H9 (cell line): ENCODE measurements around the gene SAG. TPM values are rescaled to one million over a fixed set of nuclear protein-coding genes. Genes with fewer than 3 reads are reported as not detected.

Experiments used
- DNase-seq: peaks from one replicate; pipeline ENCODE4 v3.0.0-alpha.2; 2017
- H2AFZ ChIP-seq: one replicate; pipeline ENCODE4 v1.6.1; 2013; ENCODE audit warnings: mild to moderate bottlenecking, low read length, control low read depth, moderate library complexity
- H2AK5ac ChIP-seq: 2 replicates; pipeline ENCODE4 v1.6.1; 2013; ENCODE audit warnings: low read length, control low read depth, mixed read lengths; ENCODE audit not compliant: insufficient read length
- H2BK120ac ChIP-seq: one replicate; pipeline ENCODE4 v1.6.1; 2013; ENCODE audit warnings: low read depth, mild to moderate bottlenecking, low read length, control low read depth, inconsistent platforms; ENCODE audit not compliant: poor library complexity, severe bottlenecking
- H2BK12ac ChIP-seq: 2 replicates; pipeline ENCODE4 v1.6.1; 2013; ENCODE audit warnings: low read length, control low read depth, mixed read lengths, low read depth; ENCODE audit not compliant: insufficient read length
- H2BK15ac ChIP-seq: 2 replicates; pipeline ENCODE4 v1.6.1; 2013; ENCODE audit warnings: low read depth, low read length, control low read depth
- H2BK20ac ChIP-seq: one replicate; pipeline ENCODE4 v1.6.1; 2013; ENCODE audit warnings: low read depth, mild to moderate bottlenecking, low read length, control low read depth, inconsistent platforms; ENCODE audit not compliant: poor library complexity, severe bottlenecking
- H2BK5ac ChIP-seq: 2 replicates; pipeline ENCODE4 v1.6.1; 2013; ENCODE audit warnings: low read length, control low read depth, mixed read lengths; ENCODE audit not compliant: insufficient read length
- H3K14ac ChIP-seq: 2 replicates; pipeline ENCODE4 v1.6.1; 2013; ENCODE audit warnings: low read length, control low read depth; ENCODE audit not compliant: insufficient read depth
- H3K18ac ChIP-seq: 2 replicates; pipeline ENCODE4 v1.6.1; 2013; ENCODE audit warnings: low read depth, mild to moderate bottlenecking, mixed read lengths, low read length, control low read depth; ENCODE audit not compliant: insufficient read length
- H3K23ac ChIP-seq: 2 replicates; pipeline ENCODE4 v1.6.1; 2013; ENCODE audit warnings: low read length, control low read depth, mixed read lengths, low read depth; ENCODE audit not compliant: insufficient read length
- H3K23me2 ChIP-seq: 2 replicates; pipeline ENCODE4 v1.6.1; 2013; ENCODE audit warnings: low read depth, mild to moderate bottlenecking, mixed read lengths, low read length, control low read depth; ENCODE audit not compliant: insufficient read length, poor library complexity, severe bottlenecking
- H3K27ac ChIP-seq: 2 replicates; pipeline ENCODE4 v1.5.1; 2013; ENCODE audit warnings: low read length, control low read depth, mixed read lengths, low read depth; ENCODE audit not compliant: insufficient read length
- H3K27me3 ChIP-seq: 2 replicates; pipeline ENCODE4 v1.6.1; 2013; ENCODE audit warnings: low read length, control low read depth, inconsistent platforms; ENCODE audit not compliant: insufficient read depth
- H3K4ac ChIP-seq: 2 replicates; pipeline ENCODE4 v1.6.1; 2013; ENCODE audit warnings: low read depth, mild to moderate bottlenecking, control low read depth, inconsistent platforms, low read length, moderate library complexity
- H3K4me1 ChIP-seq: 2 replicates; pipeline ENCODE4 v1.6.1; 2013; ENCODE audit warnings: low read length, control low read depth, inconsistent platforms; ENCODE audit not compliant: insufficient read depth
- H3K4me2 ChIP-seq: 2 replicates; pipeline ENCODE4 v1.6.1; 2013; ENCODE audit warnings: low read length, control low read depth, mixed read lengths; ENCODE audit not compliant: insufficient read length, insufficient read depth
- H3K56ac ChIP-seq: 2 replicates; pipeline ENCODE4 v1.6.1; 2013; ENCODE audit warnings: low read depth, mild to moderate bottlenecking, mixed read lengths, low read length, control low read depth; ENCODE audit not compliant: insufficient read length
- H3K79me1 ChIP-seq: 2 replicates; pipeline ENCODE4 v1.6.1; 2013; ENCODE audit warnings: low read depth, mild to moderate bottlenecking, moderate library complexity, low read length, control low read depth, inconsistent platforms; ENCODE audit not compliant: insufficient read depth, poor library complexity, severe bottlenecking
- H3K79me2 ChIP-seq: 2 replicates; pipeline ENCODE4 v1.6.1; 2013; ENCODE audit warnings: low read length, control low read depth, inconsistent platforms; ENCODE audit not compliant: insufficient read depth
- H3K9ac ChIP-seq: 2 replicates; pipeline ENCODE4 v1.6.1; 2013; ENCODE audit warnings: low read length, control low read depth, mixed read lengths; ENCODE audit not compliant: insufficient read length; ENCODE audit errors: extremely low read depth
- H3K9me3 ChIP-seq: one replicate; pipeline ENCODE4 v1.6.1; 2013; ENCODE audit warnings: low read depth, low read length, inconsistent platforms; ENCODE audit not compliant: control insufficient read depth
- H3T11ph ChIP-seq: one replicate; pipeline ENCODE4 v1.6.1; 2013; ENCODE audit warnings: mild to moderate bottlenecking, low read length, control low read depth, inconsistent platforms
- H4K20me1 ChIP-seq: one replicate; pipeline ENCODE4 v1.6.1; 2013; ENCODE audit not compliant: control insufficient read depth, insufficient read length, insufficient read depth
- H4K5ac ChIP-seq: 2 replicates; pipeline ENCODE4 v1.6.1; 2013; ENCODE audit warnings: low read depth, mild to moderate bottlenecking, mixed read lengths, low read length, control low read depth; ENCODE audit not compliant: insufficient read length
- H4K8ac ChIP-seq: replicated peaks from 2 replicates; pipeline ENCODE4 v1.6.1; 2013; ENCODE audit warnings: low read length, control low read depth, mixed read lengths, low read depth; ENCODE audit not compliant: insufficient read length
- H4K91ac ChIP-seq: 2 replicates; pipeline ENCODE4 v1.6.1; 2013; ENCODE audit warnings: low read depth, mild to moderate bottlenecking, moderate library complexity, mixed read lengths, low read length, control low read depth; ENCODE audit not compliant: insufficient read length
- H3K27ac Mint-ChIP-seq, 3 experiments: 2 replicates in 2 of 3; 3 replicates in 1 of 3; pipeline ENCODE4 v1.8.0; 2020 to 2021; ENCODE audit warnings: mixed read lengths in 3 of 3, mild to moderate bottlenecking in 1 of 3, moderate library complexity in 1 of 3
- H3K27me3 Mint-ChIP-seq: 2 replicates; pipeline ENCODE4 v1.8.0; 2021; ENCODE audit warnings: low read depth, mild to moderate bottlenecking, moderate library complexity, mixed read lengths
- H3K36me3 Mint-ChIP-seq, 3 experiments: 2 replicates in 2 of 3; 3 replicates in 1 of 3; pipeline ENCODE4 v1.8.0; 2020 to 2021; ENCODE audit warnings: low read depth in 3 of 3, mixed read lengths in 3 of 3; ENCODE audit not compliant: insufficient read depth in 1 of 3
- H3K4me1 Mint-ChIP-seq, 2 experiments: 2 replicates each; pipeline ENCODE4 v1.8.0; 2020; ENCODE audit warnings: mixed read lengths in 2 of 2
- H3K4me3 Mint-ChIP-seq, 2 experiments: 2 replicates in 1 of 2; 3 replicates in 1 of 2; pipeline ENCODE4 v1.8.0; 2020 to 2021; ENCODE audit warnings: mild to moderate bottlenecking in 2 of 2, mixed read lengths in 2 of 2, moderate library complexity in 1 of 2
- H3K9me3 Mint-ChIP-seq, 2 experiments: 2 replicates in 1 of 2; 3 replicates in 1 of 2; pipeline ENCODE4 v1.8.0; 2020; ENCODE audit warnings: mild to moderate bottlenecking in 2 of 2, mixed read lengths in 2 of 2, moderate library complexity in 1 of 2
- CTCF ChIP-seq: fragments of 200-600 bp; sonication (generic); conservative IDR thresholded peaks from 3 replicates; pipeline ENCODE4 v1.8.0; 2021; ENCODE audit warnings: antibody characterized with exemption, mild to moderate bottlenecking
- WGBS: extraction: QIAGEN DNeasy Blood & Tissue Kit; methylation state at CpG from one replicate; pipeline ENCODE4 v1.1.7; 2013; ENCODE audit warnings: missing lambda C conversion rate, low lambda C conversion rate, mixed read lengths; ENCODE audit not compliant: insufficient read length; ENCODE audit errors: extremely low coverage; 5-methylcytosine and 5-hydroxymethylcytosine counted together
- total RNA-seq: library from RNA; stranded (reverse); gene quantifications from 2 replicates; pipeline ENCODE4 v1.2.1, GENCODE V29; 2021

SAG gene
- total RNA-seq, 1 experiment from 2014 or later: not detected

GRCh38 chr2:233258211-233258610 lies 49.4 kb upstream of the SAG start:
- peaks cover 0 to 2% of the 10 kb centered on the region in 2 experiments; a peak in 1 of 4 replicates for H3K4me1 Mint-ChIP-seq
- Histone ChIP-seq H4K5ac (no peak overlapping the region), H2BK120ac (no peak overlapping the region), H3T11ph (no peak overlapping the region), H3K23ac (no peak overlapping the region), H2BK5ac (no peak overlapping the region), H4K8ac (no peak overlapping the region), H3K23me2 (no peaks in the 10 kb centered on the region), H2AFZ (no peak overlapping the region), H2BK15ac (no peak overlapping the region), H3K27ac (no peak overlapping the region), H3K9me3 (no peaks in the 10 kb centered on the region), H3K18ac (no peak overlapping the region), H4K20me1 (no peaks in the 10 kb centered on the region), H2BK20ac (no peak overlapping the region), H2AK5ac (no peak overlapping the region), H3K27me3 (no peaks in the 10 kb centered on the region), H2BK12ac (no peak overlapping the region), H3K56ac (no peak overlapping the region), H3K4me1 (no peaks in the 10 kb centered on the region), H3K9ac (no peak overlapping the region), H3K14ac (no peak overlapping the region), H4K91ac (no peak overlapping the region), H3K4ac (no peak overlapping the region), H3K4me2 (no peak overlapping the region), H3K79me1 (peaks cover 13% of the 10 kb centered on the region), H3K79me2 (peaks cover 6% of the 10 kb centered on the region; the same call in 1 of the 2 replicates)
- H3K27ac Mint-ChIP-seq: no peak overlapping the region; a peak in 1 of 7 replicates
- WGBS: no CpG with 5 or more reads among the region's 2 CpGs
- TF ChIP-seq CTCF: no peak
- H3K27me3 Mint-ChIP-seq: no peaks in the 10 kb centered on the region
- H3K36me3 Mint-ChIP-seq: peaks cover 29 to 77% (median 64%) of the 10 kb centered on the region in 3 experiments; a peak in 6 of 7 replicates
- no peak for DNase-seq
- H3K4me3 Mint-ChIP-seq: no peak overlapping the region
- no peaks in the 10 kb centered on the region for H3K9me3 Mint-ChIP-seq
